ENCODE results near the gene ELOA2. TPM values are rescaled to one million over a fixed set of nuclear protein-coding genes. Genes with fewer than 3 reads are reported as not detected.
"Not testable (repeated sequence)": the region's sequence is repeated elsewhere in the genome, so short reads cannot be mapped to it uniquely, and the experiment has no call there.

ELOA2 gene
- total and polyA plus RNA-seq, 7 donors: not detected

- H3K27me3 ChIP-seq: no peaks in the 10 kb centered on the region
- H3K4me1 ChIP-seq: no peaks in the 10 kb centered on the region
- H3K27ac ChIP-seq: no peak overlapping the region
- H3K4me3 ChIP-seq: no peak overlapping the region
- no peak for DNase-seq
- 76 to 82% methylated on average over 2 of the region's 2 CpGs for WGBS, 2 donors
- TF ChIP-seq POLR2AphosphoS5 (IDR thresholded peaks at IDR 0.05): no peak
- no peak for TF ChIP-seq POLR2A (IDR thresholded peaks at IDR 0.05)
- TF ChIP-seq, protein P1, sequence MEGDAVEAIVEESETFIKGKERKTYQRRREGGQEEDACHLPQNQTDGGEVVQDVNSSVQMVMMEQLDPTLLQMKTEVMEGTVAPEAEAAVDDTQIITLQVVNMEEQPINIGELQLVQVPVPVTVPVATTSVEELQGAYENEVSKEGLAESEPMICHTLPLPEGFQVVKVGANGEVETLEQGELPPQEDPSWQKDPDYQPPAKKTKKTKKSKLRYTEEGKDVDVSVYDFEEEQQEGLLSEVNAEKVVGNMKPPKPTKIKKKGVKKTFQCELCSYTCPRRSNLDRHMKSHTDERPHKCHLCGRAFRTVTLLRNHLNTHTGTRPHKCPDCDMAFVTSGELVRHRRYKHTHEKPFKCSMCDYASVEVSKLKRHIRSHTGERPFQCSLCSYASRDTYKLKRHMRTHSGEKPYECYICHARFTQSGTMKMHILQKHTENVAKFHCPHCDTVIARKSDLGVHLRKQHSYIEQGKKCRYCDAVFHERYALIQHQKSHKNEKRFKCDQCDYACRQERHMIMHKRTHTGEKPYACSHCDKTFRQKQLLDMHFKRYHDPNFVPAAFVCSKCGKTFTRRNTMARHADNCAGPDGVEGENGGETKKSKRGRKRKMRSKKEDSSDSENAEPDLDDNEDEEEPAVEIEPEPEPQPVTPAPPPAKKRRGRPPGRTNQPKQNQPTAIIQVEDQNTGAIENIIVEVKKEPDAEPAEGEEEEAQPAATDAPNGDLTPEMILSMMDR (IDR thresholded peaks at IDR 0.05): no peak
- TF ChIP-seq EP300 (IDR thresholded peaks at IDR 0.05): no peak
- H3K9me3 ChIP-seq: peaks cover 0 to 3% (median 0%) of the 10 kb centered on the region in 4 donors
- H3K36me3 ChIP-seq: no peaks in the 10 kb centered on the region
- intact Hi-C loops (cut with DNase I): no loop called here
Measured at GRCh38 chr18:47036298-47036874, 965 bp upstream of the ELOA2 start.

GRCh38 chr18:47034591-47034990, 830 bp downstream of the ELOA2 start:
- H3K27me3 ChIP-seq; H3K36me3 ChIP-seq; H3K4me1 ChIP-seq; H3K27ac ChIP-seq; H3K4me3 ChIP-seq; intact Hi-C loops (cut with DNase I); DNase-seq; H3K9me3 ChIP-seq: not testable (repeated sequence)
- WGBS, 2 donors: 95 to 97% methylated on average over 28 of the region's 28 CpGs

DNA sequence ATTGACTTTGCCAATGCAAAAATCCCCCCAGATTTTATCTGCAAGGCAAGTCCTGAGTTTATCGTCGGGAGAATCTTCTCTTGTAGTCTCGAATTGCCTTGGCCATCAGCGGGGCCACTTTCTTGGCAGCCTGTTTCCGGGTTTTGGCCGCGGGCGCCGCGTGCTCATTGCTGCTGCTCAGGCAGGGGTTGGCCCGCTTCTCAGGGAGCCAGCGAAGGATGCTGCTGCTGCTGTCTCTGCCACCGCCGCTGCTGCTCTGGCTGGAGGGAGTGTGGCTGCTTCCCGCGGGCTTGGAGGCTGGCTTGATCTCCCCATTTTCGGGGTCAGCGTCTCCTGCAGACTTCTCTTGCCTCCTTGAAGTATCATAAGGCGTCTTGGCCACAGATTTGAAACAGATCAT, 2.5 kb downstream of the ELOA2 start:
- intact Hi-C loops (cut with DNase I): no loop called here
- no peak for TF ChIP-seq POLR2A (IDR thresholded peaks at IDR 0.05)
- no peak for TF ChIP-seq POLR2AphosphoS5 (IDR thresholded peaks at IDR 0.05)
- TF ChIP-seq, protein P1 (IDR thresholded peaks at IDR 0.05): no peak
- no peak for TF ChIP-seq EP300 (IDR thresholded peaks at IDR 0.05)
- 93 to 94% methylated on average over 19 of the region's 19 CpGs for WGBS, 2 donors
- no peak for DNase-seq
- Histone ChIP-seq H3K27me3 (no peaks in the 10 kb centered on the region), H3K36me3 (no peaks in the 10 kb centered on the region), H3K9me3 (peaks cover 0 to 3% (median 0%) of the 10 kb centered on the region in 4 donors), H3K27ac (no peak overlapping the region), H3K4me1 (no peaks in the 10 kb centered on the region), H3K4me3 (no peak overlapping the region)

DNA sequence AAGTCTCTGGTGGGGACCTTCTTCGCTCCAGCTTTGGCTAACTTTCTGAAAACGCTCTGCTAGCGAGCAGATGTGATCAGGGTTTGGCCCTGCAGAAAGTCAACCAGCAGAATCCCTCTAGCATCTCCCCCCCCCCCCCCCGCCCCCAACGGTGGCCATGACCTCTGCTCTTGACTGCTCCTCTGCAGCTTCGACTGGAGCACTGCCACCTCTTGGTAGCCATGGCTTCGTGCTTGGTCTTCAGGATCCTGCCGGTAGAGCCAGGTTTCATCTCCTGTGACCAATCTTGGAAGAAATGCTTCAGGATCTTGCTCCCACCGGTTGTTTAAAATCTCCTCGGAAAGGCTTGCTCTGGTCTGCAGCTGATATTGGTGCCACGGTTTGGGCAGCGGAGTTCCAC, 4.5 kb downstream of the ELOA2 start:
- DNase-seq; H3K27me3 ChIP-seq; H3K4me3 ChIP-seq; H3K27ac ChIP-seq; H3K9me3 ChIP-seq; H3K36me3 ChIP-seq; intact Hi-C loops (cut with DNase I); H3K4me1 ChIP-seq: not testable (repeated sequence)
- WGBS, 2 donors: 89 to 94% methylated on average over 4 to 5 of the region's 12 CpGs

DNA sequence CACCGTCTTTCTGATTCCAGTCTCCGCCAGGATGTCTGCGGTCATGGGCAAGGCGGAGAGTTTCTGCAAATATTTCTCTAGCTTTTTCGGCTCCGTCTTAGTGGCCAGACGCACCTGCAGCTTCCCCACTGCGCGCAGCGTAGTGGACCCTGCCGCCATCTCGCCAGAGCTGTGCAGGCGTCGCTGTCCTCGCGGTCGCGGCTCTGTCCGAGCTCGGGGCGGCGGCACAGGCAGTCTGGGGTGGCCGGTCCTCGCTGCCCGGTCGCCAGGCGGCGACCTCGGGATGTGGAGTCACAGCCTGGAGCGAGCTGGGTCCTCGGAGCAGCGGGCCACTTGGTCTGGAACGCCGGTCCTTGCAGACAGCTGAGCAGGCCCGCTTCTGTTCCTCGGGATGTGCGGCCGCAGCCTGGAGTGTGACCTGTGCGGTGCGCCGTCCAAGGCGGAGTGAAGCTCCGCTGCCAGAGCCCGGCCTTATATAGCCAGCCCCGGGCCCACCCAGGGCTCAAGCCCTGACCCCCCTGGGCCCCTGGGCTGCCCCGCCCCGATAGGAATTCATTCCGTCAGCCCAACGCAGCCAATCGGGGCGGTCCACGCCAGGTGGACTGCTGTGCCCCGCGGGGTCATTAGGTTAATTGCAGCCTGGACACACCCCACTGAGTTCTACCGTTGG, 5.6 kb downstream of the ELOA2 start:
- DNase-seq; intact Hi-C loops (cut with DNase I); H3K27me3 ChIP-seq; H3K36me3 ChIP-seq; H3K27ac ChIP-seq; H3K9me3 ChIP-seq; H3K4me1 ChIP-seq; H3K4me3 ChIP-seq: not testable (repeated sequence)
- no CpG with 5 or more reads among the region's 55 CpGs for WGBS, 2 donors

DNA sequence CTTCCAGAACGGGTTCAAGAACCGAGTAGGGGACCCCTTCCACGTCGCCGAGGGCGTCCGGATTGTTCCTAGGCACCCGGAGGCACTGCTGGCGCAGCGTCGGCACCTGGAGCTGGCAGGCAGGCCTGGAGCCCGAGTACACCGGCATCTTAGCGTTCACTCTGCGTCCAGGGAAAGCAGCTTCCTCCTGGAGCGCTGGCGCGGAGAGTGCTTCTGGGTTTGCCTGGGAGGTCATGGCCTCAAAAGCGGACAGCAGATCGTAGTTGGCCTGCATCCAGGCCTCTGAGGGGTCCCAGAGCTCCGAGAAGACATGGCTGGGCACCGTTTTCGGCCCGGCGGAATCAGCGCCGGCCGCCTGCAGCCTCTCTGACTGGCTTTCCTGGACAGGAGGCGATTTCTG, 6.7 kb downstream of the ELOA2 start:
- H3K9me3 ChIP-seq; H3K27ac ChIP-seq; DNase-seq; H3K36me3 ChIP-seq; H3K4me3 ChIP-seq; H3K27me3 ChIP-seq; H3K4me1 ChIP-seq; intact Hi-C loops (cut with DNase I): not testable (repeated sequence)
- 93 to 96% methylated on average over 9 of the region's 29 CpGs for WGBS, 2 donors

DNA sequence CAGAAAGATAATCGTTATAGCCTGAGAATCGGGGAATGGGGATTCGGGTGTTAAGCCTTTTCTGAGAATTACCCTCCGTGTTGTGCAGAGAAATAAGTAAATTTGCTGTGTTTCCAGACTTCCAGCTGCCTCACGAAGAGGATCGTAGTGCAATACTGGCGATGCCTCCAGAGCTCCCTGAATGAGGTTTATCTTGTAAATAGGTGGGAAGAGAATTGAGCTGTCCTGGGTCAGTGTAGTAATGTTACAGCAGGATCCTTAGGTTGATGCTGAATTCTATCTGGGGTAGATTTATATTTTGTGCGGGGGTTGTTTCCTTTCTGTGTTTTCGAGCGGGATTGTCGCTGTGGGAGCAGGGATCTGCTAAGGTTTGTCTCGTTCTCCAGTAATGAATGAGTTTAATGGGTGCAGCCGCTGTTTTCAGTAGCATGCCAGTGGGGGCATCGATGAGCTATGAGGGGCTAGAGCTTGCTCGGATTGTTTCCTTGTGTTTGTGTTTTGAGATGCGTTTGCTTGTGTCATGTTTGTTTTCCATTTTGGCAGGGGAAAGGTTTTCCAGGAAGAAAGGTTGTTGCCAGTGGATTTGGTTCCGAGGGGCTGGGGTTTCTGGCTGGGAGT, 9.8 kb downstream of the ELOA2 start:
- intact Hi-C loops (cut with DNase I); H3K27ac ChIP-seq; DNase-seq; H3K4me1 ChIP-seq; H3K27me3 ChIP-seq; H3K36me3 ChIP-seq; H3K4me3 ChIP-seq; H3K9me3 ChIP-seq: not testable (repeated sequence)
- WGBS, 2 donors: 82 to 98% methylated on average over 5 to 6 of the region's 17 CpGs

GRCh38 chr18:47023769-47024465, 11.5 kb downstream of the ELOA2 start:
- H3K4me3 ChIP-seq; H3K36me3 ChIP-seq; intact Hi-C loops (cut with DNase I); H3K27me3 ChIP-seq; H3K27ac ChIP-seq; H3K9me3 ChIP-seq; H3K4me1 ChIP-seq; DNase-seq: not testable (repeated sequence)
- no CpG with 5 or more reads among the region's 55 CpGs for WGBS, 2 donors

- DNase-seq; H3K27ac ChIP-seq; H3K27me3 ChIP-seq; H3K4me1 ChIP-seq; H3K9me3 ChIP-seq; H3K36me3 ChIP-seq; H3K4me3 ChIP-seq; intact Hi-C loops (cut with DNase I): not testable (repeated sequence)
- WGBS, 2 donors: 95 to 97% methylated on average over 9 of the region's 29 CpGs
Measured at GRCh38 chr18:47022821-47023220, 12.6 kb downstream of the ELOA2 start.

DNA sequence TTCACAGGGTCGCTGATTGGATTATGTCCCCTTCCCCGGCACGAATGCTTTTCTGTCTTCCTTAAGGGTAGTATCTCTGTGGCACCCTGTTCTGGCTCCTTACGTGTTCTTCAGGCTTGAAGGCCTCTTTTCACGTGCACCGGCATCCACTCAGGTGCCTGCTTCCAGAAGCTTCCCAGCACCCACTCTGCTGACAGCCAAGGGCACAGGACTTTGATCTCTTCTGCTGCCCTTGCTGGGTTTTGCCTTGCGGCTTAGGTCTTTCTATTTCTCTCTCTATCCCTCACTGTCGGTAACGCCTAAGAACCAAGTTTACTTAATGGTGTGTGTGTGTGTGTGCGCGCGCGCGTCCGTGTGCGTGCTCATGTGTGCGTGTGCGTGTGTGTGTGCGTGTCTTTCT, 14.7 kb downstream of the ELOA2 start:
- H3K9me3 ChIP-seq; DNase-seq; intact Hi-C loops (cut with DNase I); H3K36me3 ChIP-seq; H3K4me1 ChIP-seq; H3K27ac ChIP-seq; H3K27me3 ChIP-seq; H3K4me3 ChIP-seq: not testable (repeated sequence)
- no CpG with 5 or more reads among the region's 19 CpGs for WGBS, 2 donors
